GM19351 (cell line): ENCODE measurements around the gene HORMAD2.

Experiments used
- ATAC-seq: cut with Tn5 transposase; IDR thresholded peaks from one replicate; pipeline ENCODE4 v1.9.1; 2021; ENCODE audit warnings: mild to moderate bottlenecking, moderate library complexity; ENCODE audit not compliant: unreplicated experiment

Gene HORMAD2

DNA sequence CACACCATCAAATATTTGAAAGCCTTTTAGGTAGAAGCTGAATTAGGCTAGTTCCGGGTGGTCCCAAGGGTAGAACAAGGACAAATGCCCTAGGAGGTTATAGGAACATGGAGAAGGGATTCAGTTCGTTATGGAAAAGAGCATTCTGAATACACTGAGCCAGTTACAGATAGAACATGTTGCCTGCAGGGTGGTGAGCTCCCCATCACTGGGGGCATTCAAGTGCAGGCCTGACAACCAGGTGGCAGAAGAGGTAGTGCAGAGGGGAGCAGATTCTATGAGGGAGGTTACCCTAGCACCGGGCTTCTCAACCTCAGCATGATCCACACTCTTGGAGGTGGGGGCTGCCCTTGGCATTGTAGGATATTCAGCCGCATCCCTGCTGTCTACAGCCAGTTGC lies 142.1 kb downstream of the HORMAD2 start:
- no peak for ATAC-seq

DNA sequence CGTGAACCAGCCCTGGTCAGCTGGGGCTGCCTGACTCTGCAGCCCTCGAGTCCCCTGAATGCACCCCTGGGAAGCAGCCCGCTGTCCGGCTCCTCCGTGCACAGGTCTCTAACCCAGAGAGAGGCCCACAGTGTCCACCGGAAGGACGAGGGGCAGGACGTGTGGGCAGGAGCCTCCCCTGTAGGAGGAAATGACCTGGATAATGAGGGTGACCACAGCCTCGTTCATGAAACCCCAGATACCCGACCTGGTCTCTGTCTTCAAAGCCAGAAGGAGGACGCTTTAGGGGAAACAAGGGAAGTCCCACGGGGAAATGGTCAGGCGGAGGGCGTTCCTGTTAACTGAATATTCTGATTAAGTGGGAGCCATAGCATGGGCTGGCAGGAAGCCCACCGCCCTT lies 143.0 kb downstream of the HORMAD2 start:
- no peak for ATAC-seq

DNA sequence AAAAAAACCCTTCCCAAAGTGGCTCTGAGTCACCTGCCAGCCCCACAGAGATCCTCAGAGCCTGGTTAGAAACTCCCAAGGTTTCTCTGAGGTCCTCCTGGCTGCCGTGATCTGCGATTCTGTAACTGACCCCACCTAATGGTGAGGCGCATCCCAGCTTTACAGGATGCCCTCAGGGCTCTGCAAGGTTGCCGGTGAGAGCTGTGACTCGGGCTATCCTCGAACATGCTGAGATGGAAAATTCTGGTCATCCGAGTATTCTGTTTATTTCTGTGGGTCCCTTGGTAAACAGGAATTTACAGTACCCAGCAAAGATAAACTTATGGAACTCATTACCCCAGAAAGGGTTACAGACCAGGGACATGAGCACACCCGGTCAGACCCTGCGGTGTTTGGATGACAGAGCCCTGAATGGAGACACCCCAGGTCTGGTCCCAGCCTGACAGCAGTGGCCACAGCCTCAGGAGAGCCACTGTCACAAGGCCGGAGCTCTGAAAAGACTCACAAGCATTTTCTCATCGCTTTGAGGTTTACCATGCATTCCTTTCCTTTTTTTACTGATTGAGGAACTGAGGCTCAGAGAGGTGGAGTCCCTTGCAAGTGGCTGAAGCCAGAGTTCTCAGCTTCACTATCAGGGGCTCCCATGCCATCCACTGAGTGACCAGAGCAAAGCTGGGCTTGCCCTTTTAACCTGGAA lies 144.0 kb downstream of the HORMAD2 start:
- ATAC-seq: no peak

DNA sequence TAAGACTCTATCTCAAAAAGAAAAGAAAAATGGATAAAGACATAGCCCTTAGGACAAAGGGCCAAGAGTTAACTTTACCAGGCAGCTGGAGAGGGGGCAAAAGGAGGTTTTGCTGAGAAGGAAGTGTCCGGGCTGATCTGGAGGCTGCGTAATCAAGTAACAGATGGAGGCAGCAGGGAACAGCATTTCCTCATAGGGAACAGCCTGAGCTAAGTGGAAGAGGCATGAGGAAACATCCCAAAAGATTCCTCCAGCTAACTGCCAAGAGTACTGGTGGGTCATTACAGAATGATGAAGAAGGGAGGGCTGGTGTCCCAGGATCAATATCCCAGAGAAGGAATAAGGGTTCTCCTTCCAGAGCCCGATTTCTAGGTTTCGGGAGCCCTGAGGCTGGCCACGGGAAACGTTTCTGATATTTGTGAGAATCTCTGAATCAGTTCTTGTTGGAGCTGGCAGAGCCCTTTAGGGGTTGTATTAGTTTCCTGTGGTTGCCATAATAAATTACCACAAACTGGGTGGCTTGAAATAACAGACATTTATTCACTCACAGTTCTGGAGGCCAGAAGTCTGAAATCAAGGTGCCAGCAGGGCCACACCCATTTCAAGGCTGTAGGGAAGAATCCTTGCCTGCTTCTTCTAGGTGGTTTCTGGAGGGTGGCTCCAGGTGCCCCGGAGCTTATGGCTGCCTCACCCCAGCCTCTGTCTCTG lies 145.1 kb downstream of the HORMAD2 start:
- ATAC-seq: no peak

DNA sequence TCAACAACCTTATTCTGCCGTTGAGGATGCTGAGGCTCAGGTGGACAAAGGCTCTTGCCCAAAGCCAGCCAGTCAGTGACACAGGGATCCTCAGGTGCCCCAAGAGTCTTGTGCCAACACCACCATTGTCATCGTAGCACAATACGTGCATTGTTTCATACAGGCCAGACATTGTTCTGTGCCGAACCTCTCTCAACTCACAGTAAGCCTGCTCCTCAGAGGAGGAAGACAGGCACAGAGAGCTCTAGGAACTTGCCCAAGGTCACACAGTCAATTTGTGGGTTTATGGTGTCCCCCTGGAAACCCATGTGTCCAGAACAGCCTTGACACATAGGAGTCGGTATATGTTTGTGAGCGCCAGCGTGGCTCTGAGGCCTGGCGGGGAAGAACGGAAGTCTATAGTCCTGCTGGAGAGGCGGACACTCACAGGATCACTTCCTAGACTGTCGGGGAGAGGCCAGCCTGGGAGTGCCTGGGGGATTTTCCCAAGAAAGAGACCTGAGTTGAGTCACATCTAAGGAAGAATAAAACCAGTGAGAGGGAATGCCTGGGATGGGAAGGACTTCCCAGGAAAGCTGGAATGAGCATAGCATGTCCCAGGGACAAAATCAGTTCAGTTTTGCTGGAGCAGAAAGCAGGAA lies 146.0 kb downstream of the HORMAD2 start:
- no peak for ATAC-seq
